Right hindlimb (tissue), 1 donor: ENCODE results near the gene TCF7.

Experiments used
- DNase-seq: peaks from one replicate; pipeline ENCODE4 v3.0.0-alpha.2; 2018

Gene TCF7

GRCh38 chr5:134113902-134114875, at the start of gene TCF7:
Gene TCF7 (plus strand): TSS chr5:134114681. CDS start chr5:134114907, 226 bp downstream.
- peak; percentile 77 for DNase-seq

GRCh38 chr5:134069553-134069952, 44.9 kb upstream of the TCF7 start:
- DNase-seq, result no peak

- DNase-seq, result no peak
These were observed 43.5 kb upstream of the TCF7 start for GRCh38 chr5:134070725-134071613.

GRCh38 chr5:134071614-134072207, 42.8 kb upstream of the TCF7 start:
- no peak for DNase-seq

GRCh38 chr5:134072471-134073210, 41.8 kb upstream of the TCF7 start:
- no peak for DNase-seq

- DNase-seq, result no peak
These were observed 41.1 kb upstream of the TCF7 start for GRCh38 chr5:134073404-134073803.

GRCh38 chr5:134075102-134075501, 39.4 kb upstream of the TCF7 start:
- DNase-seq, result no peak

- DNase-seq, result no peak
These were observed 36.4 kb upstream of the TCF7 start for GRCh38 chr5:134077926-134078580.

GRCh38 chr5:134079748-134080581, 34.5 kb upstream of the TCF7 start:
- DNase-seq, result no peak

- DNase-seq, result no peak
These were observed 32.1 kb upstream of the TCF7 start for GRCh38 chr5:134082264-134082992.

GRCh38 chr5:134083517-134083916, 31.0 kb upstream of the TCF7 start:
- DNase-seq, result no peak

GRCh38 chr5:134084022-134084565, 30.4 kb upstream of the TCF7 start:
- no peak for DNase-seq

GRCh38 chr5:134084570-134084969, 29.9 kb upstream of the TCF7 start:
- DNase-seq, result no peak

- no peak for DNase-seq
These were observed 29.1 kb upstream of the TCF7 start for GRCh38 chr5:134085411-134085810.

- no peak for DNase-seq
These were observed 28.1 kb upstream of the TCF7 start for GRCh38 chr5:134086225-134086942.

- no peak for DNase-seq
These were observed 27.6 kb upstream of the TCF7 start for GRCh38 chr5:134086943-134087305.

- no peak for DNase-seq
These were observed 26.2 kb upstream of the TCF7 start for GRCh38 chr5:134088291-134088690.

GRCh38 chr5:134088994-134089560, 25.4 kb upstream of the TCF7 start:
- no peak for DNase-seq

GRCh38 chr5:134090522-134090921, 24.0 kb upstream of the TCF7 start:
- DNase-seq, result no peak
